ACC112 (cell line): ENCODE results near the gene LZTR1.

ENCODE experiments used
- H2AFZ ChIP-seq: fragments of 200-600 bp; sonication (generic); one replicate; pipeline ENCODE4 v1.6.0; 2017; ENCODE audit warnings: antibody characterized with exemption, low read length; ENCODE audit not compliant: unreplicated experiment
- H3K27ac ChIP-seq: fragments of 200-600 bp; sonication (generic); 2 replicates; pipeline ENCODE4 v1.5.1; 2014; ENCODE audit warnings: low read depth, mild to moderate bottlenecking, antibody characterized with exemption, low read length, moderate library complexity
- H3K27me3 ChIP-seq: fragments of 200-600 bp; sonication (generic); 2 replicates; pipeline ENCODE4 v1.6.1; 2014; ENCODE audit warnings: mild to moderate bottlenecking, antibody characterized with exemption, low read length, moderate library complexity, mixed read lengths; ENCODE audit not compliant: insufficient read depth
- H3K36me3 ChIP-seq: fragments of 200-600 bp; sonication (generic); 2 replicates; pipeline ENCODE4 v1.6.1; 2016; ENCODE audit warnings: mild to moderate bottlenecking, antibody characterized with exemption, low read length, moderate library complexity, mixed read lengths; ENCODE audit not compliant: insufficient read depth
- H3K4me1 ChIP-seq: fragments of 200-600 bp; sonication (generic); one replicate; pipeline ENCODE4 v1.6.1; 2016; ENCODE audit warnings: low read length, mixed read lengths; ENCODE audit not compliant: insufficient read depth, unreplicated experiment, control insufficient read depth
- H3K4me3 ChIP-seq: fragments of 200-600 bp; sonication (generic); 2 replicates; pipeline ENCODE4 v1.5.1; 2014; ENCODE audit warnings: mild to moderate bottlenecking, low read depth, low read length
- H3K79me2 ChIP-seq: fragments of 200-600 bp; sonication (generic); one replicate; pipeline ENCODE4 v1.6.0; 2016; ENCODE audit warnings: low read length; ENCODE audit not compliant: control insufficient read depth, unreplicated experiment, insufficient read depth

The LZTR1 gene

DNA sequence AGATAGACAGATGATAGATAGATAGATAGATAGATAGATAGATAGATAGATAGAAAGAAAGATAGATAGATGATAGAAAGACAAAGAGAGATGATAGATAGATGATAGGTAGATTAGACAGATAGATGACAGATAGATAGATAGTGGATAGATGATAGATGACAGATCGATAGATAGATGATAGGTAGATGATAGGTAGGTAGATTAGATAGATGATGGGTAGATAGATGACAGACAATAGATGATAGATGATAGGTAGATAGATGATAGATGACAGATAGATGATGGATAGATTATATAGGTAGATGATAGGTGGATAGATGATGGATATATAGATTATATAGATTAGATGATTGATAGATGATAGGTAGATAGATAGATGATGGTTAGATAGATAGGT lies 4.3 kb downstream of the LZTR1 start:
- Histone ChIP-seq H2AFZ (no peak overlapping the region), H3K36me3 (no peaks in the 10 kb centered on the region), H3K4me1 (peaks cover 9% of the 10 kb centered on the region), H3K27ac (no peak overlapping the region), H3K4me3 (no peak overlapping the region), H3K27me3 (no peaks in the 10 kb centered on the region), H3K79me2 (peaks cover 14% of the 10 kb centered on the region)

DNA sequence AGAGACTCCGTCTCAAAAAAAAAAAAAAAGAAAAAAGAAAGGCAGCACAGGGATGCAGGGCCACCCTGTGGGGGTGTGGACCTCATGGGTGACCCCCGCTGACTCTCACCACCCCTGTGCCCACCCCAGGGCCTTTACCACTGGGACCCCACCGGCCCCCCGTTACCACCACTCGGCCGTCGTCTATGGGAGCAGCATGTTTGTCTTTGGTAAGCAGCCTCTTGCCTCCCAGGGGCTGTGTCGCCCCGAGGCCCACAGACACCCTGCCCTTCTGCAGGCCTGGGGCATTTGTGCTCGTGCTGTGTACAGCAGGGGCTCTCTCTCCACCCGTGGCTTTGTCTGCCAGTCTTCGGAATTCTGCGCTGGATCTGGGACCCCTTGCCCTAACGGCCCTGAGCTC lies 5.3 kb downstream of the LZTR1 start:
- Histone ChIP-seq H3K79me2 (peaks cover 12% of the 10 kb centered on the region), H3K36me3 (no peaks in the 10 kb centered on the region), H3K4me3 (no peak overlapping the region), H2AFZ (no peak overlapping the region), H3K4me1 (peaks cover 9% of the 10 kb centered on the region), H3K27me3 (no peaks in the 10 kb centered on the region), H3K27ac (no peak overlapping the region)

- no peak overlapping the region for H2AFZ ChIP-seq
- H3K4me1 ChIP-seq, result no peaks in the 10 kb centered on the region
- no peaks in the 10 kb centered on the region for H3K36me3 ChIP-seq
- no peaks in the 10 kb centered on the region for H3K27me3 ChIP-seq
- no peaks in the 10 kb centered on the region for H3K79me2 ChIP-seq
- H3K27ac ChIP-seq, result no peak overlapping the region
- no peak overlapping the region for H3K4me3 ChIP-seq
Observed at GRCh38 chr22:20988573-20989322, 6.7 kb downstream of the LZTR1 start.

DNA sequence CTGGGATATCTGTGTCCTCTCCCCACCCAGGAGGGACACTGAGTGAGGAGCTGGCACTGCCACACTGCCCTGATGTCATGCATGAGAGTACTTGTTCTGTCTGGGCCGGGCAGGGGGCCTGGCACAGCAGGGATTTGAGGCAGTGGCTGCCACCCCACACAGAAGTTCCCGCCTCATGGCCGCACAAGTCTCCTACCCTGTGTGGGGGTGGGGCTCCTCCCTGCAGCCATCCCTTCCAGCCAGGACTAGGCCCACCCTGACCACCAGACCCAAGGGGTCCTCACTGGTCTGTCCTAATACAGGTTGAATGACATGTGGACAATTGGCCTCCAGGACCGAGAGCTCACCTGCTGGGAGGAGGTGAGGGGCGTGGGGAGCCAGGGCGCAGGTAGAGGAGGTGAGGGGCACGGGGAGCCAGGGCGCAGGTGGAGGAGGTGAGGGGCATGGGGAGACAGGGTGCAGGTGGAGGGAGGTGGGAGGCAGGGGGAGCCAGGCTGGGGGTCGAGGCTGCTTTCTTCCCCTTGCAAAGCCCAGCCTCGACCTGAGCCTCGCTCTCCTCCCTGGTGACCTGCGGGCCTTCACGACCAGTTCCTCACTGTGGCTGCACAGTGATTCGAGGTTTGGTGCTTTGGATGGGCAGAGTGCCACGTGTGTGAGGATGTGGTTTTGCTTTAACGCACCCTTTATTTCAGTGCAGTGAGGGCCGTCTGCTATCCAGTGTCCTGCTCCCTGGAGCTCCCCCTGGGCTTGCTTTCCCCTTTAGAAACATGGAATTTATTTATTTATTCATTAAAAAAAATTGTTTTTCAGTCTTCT lies 7.4 kb downstream of the LZTR1 start:
- Histone ChIP-seq H3K27ac (no peak overlapping the region), H3K79me2 (no peaks in the 10 kb centered on the region), H2AFZ (no peak overlapping the region), H3K4me1 (no peaks in the 10 kb centered on the region), H3K27me3 (no peaks in the 10 kb centered on the region), H3K4me3 (no peak overlapping the region), H3K36me3 (no peaks in the 10 kb centered on the region)

DNA sequence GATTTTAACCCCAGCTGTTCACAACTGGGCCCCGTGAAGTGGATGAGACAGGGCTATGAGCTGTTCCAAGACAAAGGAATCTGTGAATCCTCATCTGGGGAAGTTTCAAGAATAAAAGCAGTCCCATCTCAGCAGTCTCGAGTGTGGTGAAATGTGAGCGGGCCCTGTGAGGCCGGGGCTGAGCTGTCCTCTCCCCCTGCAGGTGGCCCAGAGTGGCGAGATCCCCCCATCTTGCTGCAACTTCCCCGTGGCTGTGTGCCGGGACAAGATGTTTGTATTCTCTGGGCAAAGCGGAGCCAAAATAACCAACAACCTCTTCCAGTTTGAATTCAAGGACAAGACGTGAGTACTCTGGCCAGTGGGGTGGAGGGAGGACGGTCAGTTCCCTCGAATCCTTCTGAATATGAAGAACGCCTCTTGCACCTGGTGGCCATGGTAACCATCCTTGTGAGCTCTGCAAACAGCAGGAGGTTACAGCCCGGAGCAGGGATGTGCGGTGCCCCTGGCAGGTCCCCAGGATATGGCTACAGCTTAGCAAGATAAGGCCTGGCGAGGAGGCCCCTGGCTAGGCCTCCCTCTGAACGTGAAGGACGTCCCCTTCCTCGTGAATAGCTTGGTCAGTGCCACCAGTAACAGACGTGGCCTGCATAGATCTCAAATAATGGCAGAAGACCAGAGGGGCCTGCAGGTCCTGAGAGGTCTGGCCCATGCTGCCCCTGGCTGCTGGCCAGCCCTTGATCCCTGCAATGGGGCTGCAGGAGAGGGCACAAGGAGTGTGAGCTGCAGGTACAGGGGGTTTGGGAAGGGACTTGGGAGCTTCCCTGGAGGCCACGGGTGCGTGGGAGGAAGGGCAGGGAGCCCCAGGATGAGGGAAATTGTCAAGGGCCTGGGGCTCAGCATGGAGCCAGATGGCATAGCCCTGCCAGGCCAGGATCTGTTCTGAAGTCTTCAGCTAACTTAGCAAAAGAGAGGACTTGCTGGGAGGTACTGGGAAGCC lies 8.4 kb downstream of the LZTR1 start:
- H3K4me3 ChIP-seq, result no peak overlapping the region
- H3K36me3 ChIP-seq, result no peaks in the 10 kb centered on the region
- no peaks in the 10 kb centered on the region for H3K27me3 ChIP-seq
- H3K4me1 ChIP-seq, result no peaks in the 10 kb centered on the region
- no peak overlapping the region for H2AFZ ChIP-seq
- H3K79me2 ChIP-seq, result no peaks in the 10 kb centered on the region
- no peak overlapping the region for H3K27ac ChIP-seq

- no peak overlapping the region for H3K27ac ChIP-seq
- no peaks in the 10 kb centered on the region for H3K4me1 ChIP-seq
- no peaks in the 10 kb centered on the region for H3K79me2 ChIP-seq
- H3K4me3 ChIP-seq, result no peak overlapping the region
- H3K36me3 ChIP-seq, result no peaks in the 10 kb centered on the region
- no peak overlapping the region for H2AFZ ChIP-seq
- no peaks in the 10 kb centered on the region for H3K27me3 ChIP-seq
Observed at GRCh38 chr22:20991252-20992055, 9.4 kb downstream of the LZTR1 start.

DNA sequence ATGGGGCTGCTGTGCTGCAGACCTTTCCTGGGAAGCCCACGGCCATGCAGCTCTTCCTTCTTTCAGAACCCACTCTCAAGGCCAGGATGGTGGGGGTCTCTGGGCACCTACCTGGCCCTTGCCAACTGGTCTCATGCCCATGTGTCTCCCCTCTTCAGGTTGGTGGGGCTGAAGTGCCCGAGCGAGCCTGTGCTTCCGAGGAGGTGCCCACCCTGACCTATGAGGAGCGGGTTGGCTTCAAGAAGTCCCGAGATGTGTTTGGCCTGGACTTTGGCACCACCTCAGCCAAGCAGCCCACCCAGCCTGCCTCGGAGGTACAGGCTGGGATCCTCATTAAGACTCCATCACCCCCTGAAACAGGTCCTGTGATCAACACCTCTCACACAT lies 10.0 kb downstream of the LZTR1 start:
- Histone ChIP-seq H3K4me1 (no peaks in the 10 kb centered on the region), H3K4me3 (no peak overlapping the region), H3K79me2 (no peaks in the 10 kb centered on the region), H2AFZ (no peak overlapping the region), H3K27ac (no peak overlapping the region), H3K36me3 (no peaks in the 10 kb centered on the region), H3K27me3 (no peaks in the 10 kb centered on the region)

DNA sequence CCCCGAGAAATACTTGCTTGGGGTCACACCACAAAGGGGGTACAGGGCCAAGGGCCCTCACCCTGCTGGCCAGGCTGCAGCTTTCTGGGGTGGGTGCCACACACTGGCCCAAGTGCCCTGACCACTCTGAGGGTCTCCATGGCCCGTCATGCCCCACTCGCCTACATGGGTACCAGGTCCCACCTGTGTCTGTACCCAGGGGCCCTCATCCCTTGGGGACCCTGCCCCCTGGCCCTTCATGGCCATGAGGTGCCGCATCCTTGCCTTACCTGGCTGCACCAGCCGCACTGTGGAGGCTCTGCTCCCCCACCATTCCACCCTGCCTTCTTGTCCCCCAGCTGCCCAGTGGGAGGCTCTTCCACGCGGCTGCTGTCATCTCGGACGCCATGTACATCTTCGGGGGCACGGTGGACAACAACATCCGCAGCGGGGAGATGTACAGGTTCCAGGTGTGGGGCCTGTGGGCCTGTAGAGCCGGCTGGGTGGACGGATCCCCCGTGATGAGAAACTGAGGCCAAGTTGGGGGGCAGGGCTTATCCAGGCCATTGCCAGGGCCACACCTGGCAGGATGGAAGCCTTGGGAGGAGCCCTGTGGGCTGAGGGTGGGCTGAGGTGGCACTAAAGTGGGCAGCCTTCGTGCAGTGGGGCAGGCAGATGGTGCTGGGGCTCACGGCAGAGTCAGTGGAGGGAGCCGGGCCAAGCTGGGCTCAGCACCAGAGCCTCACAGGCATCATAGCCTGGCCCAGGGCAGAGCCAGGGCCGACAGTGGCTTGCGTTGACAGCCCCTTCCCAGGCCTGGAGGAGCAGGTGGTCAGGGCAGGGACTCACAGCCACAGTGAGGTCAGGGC lies 10.6 kb downstream of the LZTR1 start:
- Histone ChIP-seq H3K36me3 (no peaks in the 10 kb centered on the region), H3K27ac (no peak overlapping the region), H3K4me1 (no peaks in the 10 kb centered on the region), H3K79me2 (no peaks in the 10 kb centered on the region), H3K4me3 (no peak overlapping the region), H3K27me3 (no peaks in the 10 kb centered on the region), H2AFZ (no peak overlapping the region)

GRCh38 chr22:20993304-20994127 lies 11.4 kb downstream of the LZTR1 start:
- Histone ChIP-seq H3K27me3 (no peaks in the 10 kb centered on the region), H3K4me1 (no peaks in the 10 kb centered on the region), H3K36me3 (no peaks in the 10 kb centered on the region), H3K79me2 (no peaks in the 10 kb centered on the region), H3K4me3 (no peak overlapping the region), H3K27ac (no peak overlapping the region), H2AFZ (no peak overlapping the region)
